IMR-90 (cell line): Measurements from ENCODE around the gene ITGA4. TPM values are rescaled to one million over a fixed set of nuclear protein-coding genes. Genes with fewer than 3 reads are reported as not detected.
A peak's percentile ranks its signal among the peaks of the same experiment; 100 is the strongest.

Source experiments
- ATAC-seq: fragments of 200-7000 bp; cut with Tn5 transposase; 2 replicates; pipeline ENCODE4 v1.9.1; 2020; ENCODE audit warnings: low read depth, mild to moderate bottlenecking, moderate library complexity
- BruUV-seq: library from RNA; stranded (reverse); fragments of 400-500 nt; replicated peaks from 2 replicates; lab custom pipeline; 2021; lab: Mats Ljungman, UMichigan
- CTCF ChIA-PET: fragments of 300-600 bp; formaldehyde crosslinking; extraction: SDS; loops from one replicate; lab custom pipeline; 2021; ENCODE audit warnings: antibody characterized with exemption; lab: Yijun Ruan, JAX
- POLR2A ChIA-PET: fragments of 300-600 bp; sonication (Branson Sonifier 250); formaldehyde crosslinking; loops from one replicate; lab custom pipeline; 2022; ENCODE audit warnings: antibody characterized with exemption; ENCODE audit not compliant: unreplicated experiment; lab: Charles Lee
- DNase-seq: peaks from one replicate; pipeline ENCODE4 v3.0.0; 2013
- H2AFZ ChIP-seq: replicated peaks from 2 replicates; pipeline ENCODE3; 2013; ENCODE audit warnings: low read length, mild to moderate bottlenecking; ENCODE audit not compliant: poor library complexity
- H2AK5ac ChIP-seq: 2 replicates; pipeline ENCODE4 v1.6.1; 2013; ENCODE audit warnings: low read depth, low read length, inconsistent platforms
- H2AK9ac ChIP-seq: replicated peaks from 2 replicates; pipeline ENCODE3; 2013; ENCODE audit warnings: mild to moderate bottlenecking, low read depth, low read length, moderate library complexity; ENCODE audit not compliant: poor library complexity
- H2BK120ac ChIP-seq: 2 replicates; pipeline ENCODE4 v1.6.1; 2013; ENCODE audit warnings: low read depth, low read length, inconsistent platforms
- H2BK15ac ChIP-seq: 3 replicates; pipeline ENCODE4 v1.6.1; 2013; ENCODE audit warnings: low read depth, low read length, inconsistent platforms
- H2BK20ac ChIP-seq: 2 replicates; pipeline ENCODE4 v1.6.1; 2013; ENCODE audit warnings: low read depth, mild to moderate bottlenecking, inconsistent platforms, low read length, moderate library complexity
- H2BK5ac ChIP-seq: 2 replicates; pipeline ENCODE4 v1.6.1; 2013; ENCODE audit warnings: mild to moderate bottlenecking, low read depth, low read length, inconsistent platforms; ENCODE audit not compliant: poor library complexity, severe bottlenecking
- H3K14ac ChIP-seq: replicated peaks from 2 replicates; pipeline ENCODE4 v1.6.1; 2013; ENCODE audit warnings: low read depth, low read length, inconsistent platforms
- H3K18ac ChIP-seq: 2 replicates; pipeline ENCODE4 v1.6.1; 2013; ENCODE audit warnings: low read depth, low read length, control low read depth
- H3K23ac ChIP-seq: 2 replicates; pipeline ENCODE4 v1.6.1; 2013; ENCODE audit warnings: low read depth, low read length, inconsistent platforms
- H3K27ac ChIP-seq: 2 replicates; pipeline ENCODE4 v1.5.1; 2013; ENCODE audit warnings: mild to moderate bottlenecking, control low read depth, low read length; ENCODE audit not compliant: insufficient read depth
- H3K27me3 ChIP-seq: 2 replicates; pipeline ENCODE4 v1.6.1; 2013; ENCODE audit warnings: low read length; ENCODE audit not compliant: control insufficient read depth, insufficient read depth
- H3K36me3 ChIP-seq: 2 replicates; pipeline ENCODE4 v1.6.1; 2013; ENCODE audit warnings: low read length, mixed read lengths; ENCODE audit not compliant: control insufficient read depth, insufficient read depth
- H3K4ac ChIP-seq: 2 replicates; pipeline ENCODE4 v1.6.1; 2013; ENCODE audit warnings: low read depth, low read length, inconsistent platforms
- H3K4me1 ChIP-seq: 2 replicates; pipeline ENCODE4 v1.6.1; 2013; ENCODE audit warnings: low read length, mixed read lengths; ENCODE audit not compliant: control insufficient read depth, insufficient read depth
- H3K4me2 ChIP-seq: 2 replicates; pipeline ENCODE4 v1.6.1; 2013; ENCODE audit warnings: low read depth, mild to moderate bottlenecking, control low read depth, low read length, moderate library complexity
- H3K4me3 ChIP-seq: 2 replicates; pipeline ENCODE4 v1.5.1; 2013; ENCODE audit warnings: low read depth, mild to moderate bottlenecking, control low read depth, low read length, moderate library complexity; ENCODE audit not compliant: insufficient read depth
- H3K56ac ChIP-seq: 2 replicates; pipeline ENCODE4 v1.6.1; 2013; ENCODE audit warnings: low read length, inconsistent platforms; ENCODE audit not compliant: insufficient read depth; ENCODE audit errors: extremely low read depth
- H3K79me1 ChIP-seq, 2 experiments: 2 replicates each; pipeline ENCODE4 v1.6.1; 2013; ENCODE audit warnings: low read length in 2 of 2, inconsistent platforms in 1 of 2, low read depth in 1 of 2
- H3K9ac ChIP-seq: 2 replicates; pipeline ENCODE4 v1.6.1; 2013; ENCODE audit warnings: low read depth, low read length, control low read depth
- H3K9me1 ChIP-seq: 2 replicates; pipeline ENCODE4 v1.6.1; 2013; ENCODE audit warnings: low read length, inconsistent platforms; ENCODE audit not compliant: insufficient read depth
- H3K9me3 ChIP-seq: 2 replicates; pipeline ENCODE4 v1.6.1; 2013; ENCODE audit warnings: low read length; ENCODE audit not compliant: control insufficient read depth, insufficient read depth
- H4K20me1 ChIP-seq: 2 replicates; pipeline ENCODE4 v1.6.1; 2013; ENCODE audit warnings: low read length, inconsistent platforms; ENCODE audit not compliant: insufficient read depth
- H4K5ac ChIP-seq: 2 replicates; pipeline ENCODE4 v1.6.1; 2013; ENCODE audit warnings: mild to moderate bottlenecking, low read depth, low read length, control low read depth
- H4K8ac ChIP-seq, 2 experiments: 2 replicates each; pipeline ENCODE4 v1.6.1; 2013; ENCODE audit warnings: low read depth in 2 of 2, low read length in 2 of 2, control low read depth in 1 of 2, inconsistent platforms in 1 of 2
- H4K91ac ChIP-seq: 2 replicates; pipeline ENCODE4 v1.6.1; 2013; ENCODE audit warnings: low read depth, low read length, inconsistent platforms; ENCODE audit not compliant: insufficient read depth
- NFE2L2 ChIP-seq: fragments of 150-350 bp; IDR thresholded peaks from 2 replicates; pipeline ENCODE4 v1.6.1; 2016; ENCODE audit warnings: low read depth, mild to moderate bottlenecking, low read length
- POLR2A ChIP-seq: IDR thresholded peaks from 2 replicates; pipeline ENCODE4 v1.6.1; 2012; ENCODE audit warnings: mild to moderate bottlenecking, low read depth, low read length
- WGBS, 2 experiments: methylation state at CpG; one replicate each; pipeline versions ENCODE4 v1.1.5 to v1.1.7; 2013; ENCODE audit warnings: missing lambda C conversion rate in 2 of 2; ENCODE audit not compliant: insufficient read length in 1 of 2; ENCODE audit errors: extremely low coverage in 2 of 2; 5-methylcytosine and 5-hydroxymethylcytosine counted together
- dilution Hi-C: fragments of 300-500 bp; cut with HindIII; formaldehyde crosslinking; loops from one replicate; pipeline ENCODE4 v1.14.3; 2018; ENCODE audit warnings: low sequenced_read_pairs; ENCODE audit not compliant: unreplicated experiment
- in situ Hi-C: fragments of 300-500 bp; cut with MboI; formaldehyde crosslinking; loops from 3 replicates; pipeline ENCODE4 v1.14.3; 2019; ENCODE audit warnings: low sequenced_read_pairs, inconsistent platforms, mixed read lengths
- intact Hi-C: fragments of 100-400 bp; cut with micrococcal nuclease; formaldehyde crosslinking; loops from 2 replicates; pipeline ENCODE4 v1.10.0; 2022
- polyA plus RNA-seq, 3 experiments: library from polyadenylated mRNA; depleted of rRNA; stranded (reverse); fragments of >200 nt; gene quantifications; 2 replicates each; pipeline ENCODE4 v1.2.3, GENCODE V29; 2012; ENCODE audit warnings: low replicate concordance in 1 of 3
- total RNA-seq: library from RNA; depleted of rRNA; stranded (reverse); fragments of >200 nt; gene quantifications from 2 replicates; pipeline ENCODE4 v1.2.3, GENCODE V29; 2012

Gene ITGA4
- total and polyA plus RNA-seq, 2 of the 4 experiments (the other 2 are of a cell fraction), result 6.9 to 13.6 TPM

GRCh38 chr2:181465676-181466375 lies 8.6 kb downstream of the ITGA4 start:
- no peak overlapping the region for H2AFZ ChIP-seq
- H3K9me1 ChIP-seq, result no peaks in the 10 kb centered on the region
- no peaks in the 10 kb centered on the region for H3K36me3 ChIP-seq
- H2BK20ac ChIP-seq, result no peak overlapping the region
- H3K56ac ChIP-seq, result no peak overlapping the region
- no peak overlapping the region for H3K4me2 ChIP-seq
- no peaks in the 10 kb centered on the region for H4K20me1 ChIP-seq
- ATAC-seq, result peak; percentile 21; the same call in 1 of the 2 replicates
- no peak overlapping the region for H2AK5ac ChIP-seq
- H3K4me3 ChIP-seq, result no peak overlapping the region
- no peak overlapping the region for H4K8ac ChIP-seq
- no peak overlapping the region for H4K5ac ChIP-seq
- DNase-seq, result peak; percentile 47
- WGBS, 2 experiments, result no CpG with 5 or more reads among the region's 3 CpGs
- no peak overlapping the region for H3K9ac ChIP-seq
- no peak overlapping the region for H3K14ac ChIP-seq
- no peak overlapping the region for H2BK120ac ChIP-seq
- H3K4ac ChIP-seq, result no peak overlapping the region
- TF ChIP-seq NFE2L2 (peak; percentile 18; the same call in 1 of the 2 replicates), POLR2A (no peak)
- H3K4me1 ChIP-seq, result no peaks in the 10 kb centered on the region
- in situ Hi-C loops, result loop anchor here (10.0 kb wide), 1 partner anchor 1341 kb away; no protein-coding TSS in a partner anchor
- dilution Hi-C loops, result no loop called here
- no peaks in the 10 kb centered on the region for H3K9me3 ChIP-seq
- no peak overlapping the region for H2AK9ac ChIP-seq
- ChIA-PET POLR2A (no interaction called here), CTCF (interaction anchor here (0.6 to 1.7 kb wide), 10 partner anchors 8 to 1342 kb away, joined by 3 to 14 read pairs (median 3); partner anchors contain the start of gene ITGA4)
- H3K23ac ChIP-seq, result no peak overlapping the region
- H2BK5ac ChIP-seq, result no peak overlapping the region
- H4K91ac ChIP-seq, result no peak overlapping the region
- intact Hi-C loops, result loop anchor here (1.0 to 10.0 kb wide), 3 partner anchors 251 to 669 kb away; no protein-coding TSS in a partner anchor
- H3K79me1 ChIP-seq, result peaks cover 0 to 5% of the 10 kb centered on the region in 2 experiments; a peak in 1 of 4 replicates
- no peak overlapping the region for H3K18ac ChIP-seq
- BruUV-seq, result no TSS peak
- H2BK15ac ChIP-seq, result no peak overlapping the region
- no peak overlapping the region for H3K27ac ChIP-seq
- no peaks in the 10 kb centered on the region for H3K27me3 ChIP-seq
